Caki2 (cell line): ENCODE results near the gene COX19. TPM values are rescaled to one million over a fixed set of nuclear protein-coding genes. Genes with fewer than 3 reads are reported as not detected.
"Not testable (repeated sequence)": the region's sequence is repeated elsewhere in the genome, so short reads cannot be mapped to it uniquely, and the experiment has no call there.

Experiments used
- DNase-seq: peaks from one replicate; pipeline ENCODE4 v3.0.0-alpha.2; 2015; ENCODE audit warnings: low read depth
- in situ Hi-C: cut with HindIII; loops from 2 replicates; pipeline ENCODE4 v1.10.0; 2016; ENCODE audit warnings: low sequenced_read_pairs, low pct_unique_long_range_greater_than_20kb, mixed read lengths
- total RNA-seq: library from RNA; depleted of rRNA; stranded (reverse); fragments of >200 nt; shearing (Covaris generic); gene quantifications from 2 replicates; pipeline ENCODE4 v1.2.3, GENCODE V29; 2014; ENCODE audit warnings: low replicate concordance

Gene COX19
- total RNA-seq, 1 experiment from 2014 or later: 10.1 TPM

- in situ Hi-C loops: no loop called here
- DNase-seq: no peak
These were observed 20.8 kb downstream of the COX19 start, which contains the start of gene ADAP1 for GRCh38 chr7:954330-955238. TSS of gene ADAP1 (minus strand) at chr7:954680. CDS start at chr7:954477, 203 bp downstream.

GRCh38 chr7:953547-954327 is 21.6 kb downstream of the COX19 start:
- no peak for DNase-seq
- in situ Hi-C loops: no loop called here

GRCh38 chr7:952548-953441 is 22.6 kb downstream of the COX19 start:
- no peak for DNase-seq
- in situ Hi-C loops: no loop called here

GRCh38 chr7:951881-952547 is 23.3 kb downstream of the COX19 start:
- in situ Hi-C loops: no loop called here
- no peak for DNase-seq

- no peak for DNase-seq
- in situ Hi-C loops: no loop called here
These were observed 26.1 kb downstream of the COX19 start for GRCh38 chr7:949021-949934.

GRCh38 chr7:947391-948210 is 27.7 kb downstream of the COX19 start:
- in situ Hi-C loops: no loop called here

GRCh38 chr7:946256-946996 is 28.9 kb downstream of the COX19 start:
- DNase-seq: no peak
- in situ Hi-C loops: no loop called here

More at GRCh38 chr7:947391-948210, 27.7 kb downstream of the COX19 start:
- no peak for DNase-seq

- DNase-seq: no peak
- in situ Hi-C loops: no loop called here
These were observed 29.6 kb downstream of the COX19 start for GRCh38 chr7:945556-946255.

GRCh38 chr7:945147-945555 is 30.2 kb downstream of the COX19 start:
- in situ Hi-C loops: no loop called here

GRCh38 chr7:944744-945143 is 30.6 kb downstream of the COX19 start:
- in situ Hi-C loops: no loop called here
- no peak for DNase-seq

More at GRCh38 chr7:945147-945555, 30.2 kb downstream of the COX19 start:
- peak; percentile 43 for DNase-seq

- in situ Hi-C loops, DNase-seq: not testable (repeated sequence)
These were observed 31.6 kb downstream of the COX19 start for GRCh38 chr7:943793-944192.

GRCh38 chr7:940599-941408 is 34.5 kb downstream of the COX19 start:
- in situ Hi-C loops: no loop called here
- no peak for DNase-seq

- in situ Hi-C loops: no loop called here
- no peak for DNase-seq
These were observed 35.5 kb downstream of the COX19 start for GRCh38 chr7:939843-940242.

GRCh38 chr7:938546-939185 is 36.7 kb downstream of the COX19 start:
- in situ Hi-C loops: no loop called here
- DNase-seq: no peak
